Stimulated activated CD8-positive, alpha-beta memory T cell treated with anti-CD3 and anti-CD28 coated beads, Interleukin-15, amount 100 ng/mL, for 4 hours (primary cell): Measurements from ENCODE around the gene TYW1.
"Not testable (repeated sequence)": the region's sequence is repeated elsewhere in the genome, so short reads cannot be mapped to it uniquely, and the experiment has no call there.

Experiments
- DNase-seq, 2 donors: peaks; one replicate each; pipeline ENCODE4 v3.0.0-alpha.2; 2020; ENCODE audit warnings: low read depth in 2 of 2

Gene TYW1

GRCh38 chr7:66994051-66994450, 2.6 kb upstream of the TYW1 start:
- not testable (repeated sequence) for DNase-seq

- DNase-seq: peak; percentile 10 to 35
Observed at GRCh38 chr7:66994691-66995049, 2.0 kb upstream of the TYW1 start.

GRCh38 chr7:66995050-66995776, 1.4 kb upstream of the TYW1 start, which contains the start of gene SBDS:
SBDS (minus strand) TSS chr7:66995586; CDS start chr7:66995417, 169 bp downstream.
- DNase-seq: peak; percentile 80 to 92

- DNase-seq: not testable (repeated sequence)
Observed at GRCh38 chr7:67000601-67001258, 4.1 kb downstream of the TYW1 start.

GRCh38 chr7:67004145-67004544, 7.5 kb downstream of the TYW1 start:
- DNase-seq: not testable (repeated sequence)

- no peak for DNase-seq
Observed at GRCh38 chr7:67006965-67007364, 10.3 kb downstream of the TYW1 start.

- no peak for DNase-seq
Observed at GRCh38 chr7:67008260-67008659, 11.6 kb downstream of the TYW1 start.

GRCh38 chr7:67009677-67010076, 13.0 kb downstream of the TYW1 start:
- not testable (repeated sequence) for DNase-seq

- not testable (repeated sequence) for DNase-seq
Observed at GRCh38 chr7:67014076-67014622, 17.5 kb downstream of the TYW1 start.

GRCh38 chr7:67017971-67018370, 21.3 kb downstream of the TYW1 start:
- DNase-seq: not testable (repeated sequence)

- DNase-seq: no peak
Observed at GRCh38 chr7:67018940-67019339, 22.3 kb downstream of the TYW1 start.

GRCh38 chr7:67019562-67020390, 23.1 kb downstream of the TYW1 start:
- no peak for DNase-seq

- DNase-seq: no peak
Observed at GRCh38 chr7:67021260-67021659, 24.6 kb downstream of the TYW1 start.

- no peak for DNase-seq
Observed at GRCh38 chr7:67022511-67022910, 25.9 kb downstream of the TYW1 start.

- not testable (repeated sequence) for DNase-seq
Observed at GRCh38 chr7:67025459-67025858, 28.8 kb downstream of the TYW1 start.

- DNase-seq: not testable (repeated sequence)
Observed at GRCh38 chr7:67031685-67032084, 35.1 kb downstream of the TYW1 start.

GRCh38 chr7:67033251-67033650, 36.6 kb downstream of the TYW1 start:
- no peak for DNase-seq

- DNase-seq: not testable (repeated sequence)
Observed at GRCh38 chr7:67036432-67037395, 40.1 kb downstream of the TYW1 start.

GRCh38 chr7:67040832-67041231, 44.2 kb downstream of the TYW1 start:
- not testable (repeated sequence) for DNase-seq

GRCh38 chr7:67042781-67043558, 46.3 kb downstream of the TYW1 start:
- DNase-seq: not testable (repeated sequence)
